EH (cell line): ENCODE data around the gene PDIA4.

ENCODE experiments used
- DNase-seq: peaks from one replicate; pipeline ENCODE4 v3.0.0-alpha.2; 2015; ENCODE audit warnings: low read depth

The PDIA4 gene

GRCh38 chr7:148964483-148965267 is 63.6 kb downstream of the PDIA4 start:
- no peak for DNase-seq

GRCh38 chr7:148963583-148964482 is 64.5 kb downstream of the PDIA4 start:
- DNase-seq, result no peak

GRCh38 chr7:148962823-148963582 is 65.3 kb downstream of the PDIA4 start:
- peak; percentile 77 for DNase-seq

DNA sequence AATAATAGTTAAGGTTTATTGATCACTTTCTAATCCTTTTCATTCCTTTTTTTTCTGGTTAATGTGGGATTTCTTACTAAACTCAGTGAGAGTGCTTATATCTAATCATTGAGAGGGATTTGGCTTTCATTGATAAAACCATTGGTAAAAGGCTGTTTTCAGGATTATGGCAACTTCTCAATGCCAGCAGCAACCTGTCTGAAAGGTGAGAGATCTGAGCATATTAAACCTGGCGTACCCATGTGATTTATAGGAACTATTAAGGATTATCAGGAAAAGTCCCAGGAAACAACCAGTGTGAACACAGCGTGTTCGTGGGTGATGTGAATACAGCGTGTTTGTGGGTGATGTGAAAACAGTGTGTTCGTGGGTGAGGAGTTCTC is 65.9 kb downstream of the PDIA4 start:
- DNase-seq, result no peak

- DNase-seq, result no peak
These were observed 68.6 kb downstream of the PDIA4 start for GRCh38 chr7:148959726-148960125.

DNA sequence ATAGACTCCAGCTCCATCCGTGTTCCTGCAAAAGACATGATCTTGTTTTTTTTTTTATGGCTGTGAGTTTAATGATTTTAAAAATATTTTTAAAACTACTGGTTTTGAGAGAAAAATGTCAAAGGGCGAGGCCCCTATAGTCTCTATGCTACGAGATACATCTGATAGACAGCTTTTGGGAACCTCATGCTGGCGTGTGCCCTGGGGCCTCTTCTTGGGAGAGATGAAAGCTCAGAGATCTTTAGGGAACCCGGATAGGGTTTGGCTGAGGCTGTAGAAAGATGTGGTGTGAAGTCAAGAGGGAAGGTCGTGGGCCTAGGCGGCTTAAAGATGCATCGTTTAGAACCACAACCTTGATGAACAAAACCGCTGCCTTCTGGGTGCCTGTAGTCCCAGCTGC is 70.2 kb downstream of the PDIA4 start:
- DNase-seq, result no peak

DNA sequence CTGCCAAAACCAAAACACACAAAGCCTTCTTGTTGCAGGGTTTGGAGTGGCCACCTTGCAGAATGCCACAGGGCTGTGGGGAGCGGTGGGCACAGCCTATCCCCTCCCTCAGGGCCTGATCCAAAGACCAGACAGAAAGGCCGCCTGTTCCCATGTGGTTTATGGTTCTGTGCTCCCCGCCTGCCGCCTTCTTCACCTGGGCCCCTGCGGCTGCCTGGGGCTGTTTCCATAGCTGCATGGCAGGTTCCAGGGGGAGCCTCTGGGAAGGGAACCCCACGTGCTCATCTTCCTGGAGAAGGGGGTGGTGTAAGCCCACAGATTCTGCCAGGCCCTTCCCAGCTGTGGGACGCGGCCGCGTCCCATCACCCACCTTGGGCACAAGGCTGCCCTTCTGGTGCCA is 73.5 kb downstream of the PDIA4 start:
- DNase-seq, result no peak

DNA sequence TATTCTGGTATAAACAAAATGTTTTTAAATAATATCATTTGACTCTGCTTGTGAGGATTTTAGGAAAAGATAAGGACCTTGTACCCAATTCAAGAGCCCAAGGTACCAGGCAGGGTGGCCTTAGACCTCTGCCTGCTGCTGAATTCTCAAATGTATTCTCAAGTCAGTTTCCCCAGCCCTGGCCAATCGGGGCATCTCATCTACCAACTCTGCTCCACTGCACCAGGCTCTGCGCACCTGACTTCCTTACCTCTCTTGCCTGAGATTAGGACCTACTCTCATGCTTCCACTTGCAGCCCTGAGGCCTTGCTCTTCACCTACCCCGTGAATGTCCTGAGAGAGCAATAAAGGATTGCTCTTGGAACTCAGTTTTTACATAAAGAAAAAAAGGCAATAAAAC is 74.6 kb downstream of the PDIA4 start:
- DNase-seq, result no peak
